Upper lobe of left lung (tissue), 4 donors: Measurements from ENCODE around the gene ZC3H18.

Source experiments
- EP300 ChIP-seq, 4 donors: sonication (generic); formaldehyde crosslinking; IDR thresholded peaks; one replicate each; pipeline ENCODE4 v1.5.1; 2017; ENCODE audit warnings: antibody characterized with exemption in 4 of 4, control low read depth in 2 of 4
- POLR2A ChIP-seq, 4 donors: fragments of 450-650 bp; IDR thresholded peaks; one replicate each; pipeline ENCODE4 v1.5.1; 2016 to 2017; ENCODE audit warnings: antibody characterized with exemption in 4 of 4, mild to moderate bottlenecking in 2 of 4
- POLR2AphosphoS5 ChIP-seq, 2 donors: sonication (generic); formaldehyde crosslinking; IDR thresholded peaks; one replicate each; pipeline ENCODE4 v1.5.1; 2017; ENCODE audit warnings: antibody characterized with exemption in 2 of 2
- TF ChIP-seq, protein P1 (sequence below), 6 experiments: fragments of 450-650 bp in 4 of 6; fragments of 200-600 bp in 2 of 6; sonication (generic) in 2 of 6; IDR thresholded peaks; one replicate each; pipeline ENCODE4 v1.5.1; 2016 to 2019; ENCODE audit warnings: antibody characterized with exemption in 6 of 6

- TF ChIP-seq, protein P1, sequence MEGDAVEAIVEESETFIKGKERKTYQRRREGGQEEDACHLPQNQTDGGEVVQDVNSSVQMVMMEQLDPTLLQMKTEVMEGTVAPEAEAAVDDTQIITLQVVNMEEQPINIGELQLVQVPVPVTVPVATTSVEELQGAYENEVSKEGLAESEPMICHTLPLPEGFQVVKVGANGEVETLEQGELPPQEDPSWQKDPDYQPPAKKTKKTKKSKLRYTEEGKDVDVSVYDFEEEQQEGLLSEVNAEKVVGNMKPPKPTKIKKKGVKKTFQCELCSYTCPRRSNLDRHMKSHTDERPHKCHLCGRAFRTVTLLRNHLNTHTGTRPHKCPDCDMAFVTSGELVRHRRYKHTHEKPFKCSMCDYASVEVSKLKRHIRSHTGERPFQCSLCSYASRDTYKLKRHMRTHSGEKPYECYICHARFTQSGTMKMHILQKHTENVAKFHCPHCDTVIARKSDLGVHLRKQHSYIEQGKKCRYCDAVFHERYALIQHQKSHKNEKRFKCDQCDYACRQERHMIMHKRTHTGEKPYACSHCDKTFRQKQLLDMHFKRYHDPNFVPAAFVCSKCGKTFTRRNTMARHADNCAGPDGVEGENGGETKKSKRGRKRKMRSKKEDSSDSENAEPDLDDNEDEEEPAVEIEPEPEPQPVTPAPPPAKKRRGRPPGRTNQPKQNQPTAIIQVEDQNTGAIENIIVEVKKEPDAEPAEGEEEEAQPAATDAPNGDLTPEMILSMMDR (IDR thresholded peaks at IDR 0.05) = no peak
- TF ChIP-seq POLR2A (IDR thresholded peaks at IDR 0.05) (no peak), POLR2AphosphoS5 (IDR thresholded peaks at IDR 0.05) (no peak), EP300 (IDR thresholded peaks at IDR 0.05) (no peak)
Measured at GRCh38 chr16:88640039-88640495, 69.9 kb downstream of the ZC3H18 start.
